Loucy (cell line): ENCODE results near the gene PRDM4.

Source experiments
- H2AFZ ChIP-seq: fragments of 200-600 bp; sonication (generic); 2 replicates; pipeline ENCODE4 v1.6.0; 2016; ENCODE audit warnings: antibody characterized with exemption, mild to moderate bottlenecking, low read length, moderate library complexity
- H3F3A ChIP-seq: fragments of 200-600 bp; 2 replicates; pipeline ENCODE4 v1.6.0; 2016; ENCODE audit warnings: antibody characterized with exemption, low read depth, mild to moderate bottlenecking
- H3K27me3 ChIP-seq: fragments of 200-600 bp; sonication (generic); 2 replicates; pipeline ENCODE4 v1.6.1; 2014; ENCODE audit warnings: low read length, mild to moderate bottlenecking; ENCODE audit not compliant: insufficient read depth, poor library complexity, severe bottlenecking
- H3K36me3 ChIP-seq: fragments of 200-600 bp; sonication (generic); 2 replicates; pipeline ENCODE4 v1.6.1; 2016; ENCODE audit warnings: low read length; ENCODE audit not compliant: insufficient read depth
- H3K4me1 ChIP-seq: fragments of 200-600 bp; sonication (generic); 2 replicates; pipeline ENCODE4 v1.5.1; 2014; ENCODE audit warnings: low read length, mild to moderate bottlenecking; ENCODE audit not compliant: insufficient read depth, poor library complexity, severe bottlenecking
- H3K4me2 ChIP-seq: fragments of 200-600 bp; sonication (generic); 2 replicates; pipeline ENCODE4 v1.6.0; 2014; ENCODE audit warnings: antibody characterized with exemption, low read length, low read depth, mild to moderate bottlenecking; ENCODE audit not compliant: poor library complexity, severe bottlenecking
- H3K4me3 ChIP-seq: fragments of 200-600 bp; sonication (generic); 2 replicates; pipeline ENCODE4 v1.5.1; 2014; ENCODE audit warnings: low read length, mild to moderate bottlenecking, mixed read lengths; ENCODE audit not compliant: poor library complexity, severe bottlenecking
- H3K79me2 ChIP-seq: fragments of 200-600 bp; sonication (generic); 2 replicates; pipeline ENCODE4 v1.6.1; 2014; ENCODE audit warnings: low read length; ENCODE audit not compliant: insufficient read depth
- H3K9ac ChIP-seq: fragments of 200-600 bp; sonication (generic); 2 replicates; pipeline ENCODE4 v1.6.0; 2014; ENCODE audit warnings: mild to moderate bottlenecking, low read depth, low read length, moderate library complexity; ENCODE audit not compliant: poor library complexity, severe bottlenecking
- H3K9me2 ChIP-seq: fragments of 200-600 bp; sonication (generic); replicated peaks from 2 replicates; pipeline ENCODE4 v1.6.1; 2016; ENCODE audit warnings: low read depth, low read length, mixed read lengths
- H3K9me3 ChIP-seq: fragments of 200-600 bp; sonication (generic); 2 replicates; pipeline ENCODE4 v1.6.1; 2014; ENCODE audit warnings: mild to moderate bottlenecking, antibody characterized with exemption, low read length, low read depth; ENCODE audit not compliant: insufficient read depth
- H4K20me1 ChIP-seq: fragments of 200-600 bp; sonication (generic); 2 replicates; pipeline ENCODE4 v1.6.0; 2014; ENCODE audit warnings: antibody characterized with exemption, low read length, mild to moderate bottlenecking; ENCODE audit not compliant: insufficient read depth, poor library complexity, severe bottlenecking
- CTCF ChIP-seq: fragments of 200-600 bp; sonication (generic); conservative IDR thresholded peaks from 2 replicates; pipeline ENCODE4 v1.5.1; 2014; ENCODE audit warnings: mild to moderate bottlenecking, antibody characterized with exemption, low read length
- EZH2phosphoT487 ChIP-seq: fragments of 200-600 bp; IDR thresholded peaks from 2 replicates; pipeline ENCODE4 v1.6.1; 2018; ENCODE audit warnings: antibody characterized with exemption, mild to moderate bottlenecking, moderate library complexity, borderline replicate concordance

The PRDM4 gene

DNA sequence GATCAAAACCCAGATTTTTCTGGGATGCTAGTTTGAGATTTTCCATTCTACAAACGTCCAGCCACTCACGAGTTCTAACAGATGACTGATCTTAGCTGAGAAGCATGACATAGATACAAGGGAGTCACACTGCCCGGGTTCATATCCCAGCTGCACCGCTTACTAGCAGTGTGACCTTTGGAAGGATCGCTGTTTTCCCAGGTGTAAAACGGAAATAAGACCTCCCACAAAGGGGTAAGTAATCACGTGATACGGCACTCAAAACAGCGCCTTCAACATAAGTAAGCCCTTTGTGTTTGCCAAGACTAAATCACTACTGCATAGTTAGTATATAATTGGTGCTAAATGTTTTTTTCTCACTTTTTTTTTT, 76.0 kb downstream of the PRDM4 start:
- no peaks in the 10 kb centered on the region for H3K27me3 ChIP-seq
- peaks cover 15% of the 10 kb centered on the region for H3K4me1 ChIP-seq
- peak overlapping the region; percentile 82 for H3K9ac ChIP-seq

GRCh38 chr12:107684029-107684795, 76.7 kb downstream of the PRDM4 start:
- peak overlapping the region; percentile 88 for H3K4me3 ChIP-seq
- peak overlapping the region; percentile 82 for H3K9ac ChIP-seq
- H3K9me3 ChIP-seq = no peaks in the 10 kb centered on the region
- no peaks in the 10 kb centered on the region for H4K20me1 ChIP-seq
- H3K36me3 ChIP-seq = peaks cover 10% of the 10 kb centered on the region; the same call in 1 of the 2 replicates
- H3F3A ChIP-seq = no peaks in the 10 kb centered on the region
- H3K79me2 ChIP-seq = peaks cover 33% of the 10 kb centered on the region
- no peak overlapping the region for H2AFZ ChIP-seq
- TF ChIP-seq EZH2phosphoT487 (no peak), CTCF (no peak)
- no peaks in the 10 kb centered on the region for H3K9me2 ChIP-seq
- H3K27me3 ChIP-seq = no peaks in the 10 kb centered on the region
- peaks cover 15% of the 10 kb centered on the region for H3K4me1 ChIP-seq
- peak overlapping the region; percentile 88 for H3K4me2 ChIP-seq

More for the DNA sequence above, 76.0 kb downstream of the PRDM4 start:
- Histone ChIP-seq H2AFZ (peak overlapping the region; percentile 84), H3F3A (no peaks in the 10 kb centered on the region), H4K20me1 (no peaks in the 10 kb centered on the region), H3K9me2 (no peaks in the 10 kb centered on the region), H3K4me3 (peak overlapping the region; percentile 88), H3K79me2 (peaks cover 34% of the 10 kb centered on the region), H3K36me3 (peaks cover 16% of the 10 kb centered on the region; the same call in 1 of the 2 replicates), H3K4me2 (peak overlapping the region; percentile 88), H3K9me3 (no peaks in the 10 kb centered on the region)
- no peak for TF ChIP-seq CTCF
- no peak for TF ChIP-seq EZH2phosphoT487
